CD4-positive, alpha-beta T cell treated with Interleukin-4 for 1 hour (primary cell): ENCODE measurements around the gene BCL2.

ENCODE experiments used
- DNase-seq, 2 donors: peaks; one replicate each; pipeline ENCODE4 v3.0.0-alpha.2; 2020 to 2022

BCL2 gene

GRCh38 chr18:63155169-63155852, 164.3 kb downstream of the BCL2 start:
- DNase-seq: peak; percentile 85 to 87

GRCh38 chr18:63154350-63155152, 165.0 kb downstream of the BCL2 start:
- DNase-seq: no peak

- DNase-seq: no peak
Observed at GRCh38 chr18:63152791-63153190, 166.8 kb downstream of the BCL2 start.

GRCh38 chr18:63152096-63152495, 167.5 kb downstream of the BCL2 start:
- peak; percentile 77 to 81 for DNase-seq

- no peak for DNase-seq
Observed at GRCh38 chr18:63151539-63151938, 168.0 kb downstream of the BCL2 start.

GRCh38 chr18:63150942-63151421, 168.6 kb downstream of the BCL2 start:
- DNase-seq: no peak

- no peak for DNase-seq
Observed at GRCh38 chr18:63150326-63150725, 169.2 kb downstream of the BCL2 start.

- DNase-seq: no peak
Observed at GRCh38 chr18:63149302-63149587, 170.3 kb downstream of the BCL2 start.

- no peak for DNase-seq
Observed at GRCh38 chr18:63148449-63149301, 170.9 kb downstream of the BCL2 start.

GRCh38 chr18:63147973-63148372, 171.6 kb downstream of the BCL2 start:
- DNase-seq: no peak

GRCh38 chr18:63146828-63147409, 172.7 kb downstream of the BCL2 start:
- DNase-seq: no peak

GRCh38 chr18:63145851-63146555, 173.6 kb downstream of the BCL2 start:
- DNase-seq: no peak

- no peak for DNase-seq
Observed at GRCh38 chr18:63145166-63145850, 174.3 kb downstream of the BCL2 start.

GRCh38 chr18:63144748-63145147, 174.8 kb downstream of the BCL2 start:
- DNase-seq: no peak

- no peak for DNase-seq
Observed at GRCh38 chr18:63143330-63143771, 176.2 kb downstream of the BCL2 start.

GRCh38 chr18:63142594-63143225, 176.9 kb downstream of the BCL2 start:
- no peak for DNase-seq

GRCh38 chr18:63141778-63142176, 177.8 kb downstream of the BCL2 start:
- peak in 1 of 2 donors; percentile 35 for DNase-seq

- DNase-seq: no peak
Observed at GRCh38 chr18:63140997-63141777, 178.4 kb downstream of the BCL2 start.

- DNase-seq: no peak
Observed at GRCh38 chr18:63140038-63140450, 179.5 kb downstream of the BCL2 start.
